Thyroid gland (tissue), 4 donors: Measurements from ENCODE around the gene PIGR. TPM values are rescaled to one million over a fixed set of nuclear protein-coding genes. Genes with fewer than 3 reads are reported as not detected.

ENCODE experiments used
- DNase-seq, 2 donors: peaks; one replicate each; pipeline ENCODE4 v3.0.0-alpha.2; 2019
- H3K27ac ChIP-seq, 3 donors: fragments of 200-600 bp; sonication (generic); 1 replicate in 2 of 3; 2 replicates in 1 of 3; pipeline ENCODE4 v1.5.1; 2016 to 2019; ENCODE audit warnings: mild to moderate bottlenecking in 1 of 3, moderate library complexity in 1 of 3
- H3K27me3 ChIP-seq: fragments of 200-600 bp; sonication (generic); one replicate; pipeline ENCODE4 v1.5.1; 2019
- H3K36me3 ChIP-seq, 2 donors: fragments of 200-600 bp; sonication (generic); one replicate each; pipeline ENCODE4 v1.5.1; 2016 to 2019
- H3K4me1 ChIP-seq, 2 donors: fragments of 200-600 bp; sonication (generic); one replicate each; pipeline ENCODE4 v1.5.1; 2017 to 2019
- H3K4me3 ChIP-seq, 3 donors: fragments of 200-600 bp; sonication (generic); replicated peaks in 1 of 3; 1 replicate in 2 of 3; 2 replicates in 1 of 3; pipeline ENCODE4 v1.5.1; 2016; ENCODE audit warnings: mild to moderate bottlenecking in 1 of 3
- H3K9me3 ChIP-seq: fragments of 200-600 bp; sonication (generic); one replicate; pipeline ENCODE4 v1.5.1; 2017
- CTCF ChIP-seq, 6 experiments: fragments of 200-600 bp in 3 of 6; fragments of 450-650 bp in 3 of 6; sonication (generic) in 3 of 6; IDR thresholded peaks; one replicate each; pipeline ENCODE4 v1.5.1; 2016 to 2019; ENCODE audit warnings: antibody characterized with exemption in 6 of 6, mild to moderate bottlenecking in 2 of 6, inconsistent platforms in 1 of 6, moderate library complexity in 1 of 6
- POLR2A ChIP-seq, 2 donors: fragments of 450-650 bp; IDR thresholded peaks; one replicate each; pipeline ENCODE4 v1.6.1; 2017; ENCODE audit warnings: antibody characterized with exemption in 2 of 2, mild to moderate bottlenecking in 2 of 2, moderate library complexity in 1 of 2
- WGBS, 2 donors: methylation state at CpG; one replicate each; pipeline ENCODE4 v1.1.5; 2017; 5-methylcytosine and 5-hydroxymethylcytosine counted together
- intact Hi-C: fragments of 100-400 bp; cut with DNase I; formaldehyde crosslinking; loops from one replicate; pipeline ENCODE4 v1.15.1; 2023
- total RNA-seq, 4 donors: library from RNA; depleted of rRNA; stranded (reverse); fragments of >200 nt; gene quantifications; one replicate each; pipeline ENCODE4 v1.2.3, GENCODE V29; 2016

Gene PIGR
- total RNA-seq, 4 donors from 2014 or later = 0.11 to 1.2 (median 0.75) TPM; not detected in 1

GRCh38 chr1:206939131-206939530, 7.1 kb downstream of the PIGR start:
- Histone ChIP-seq H3K27ac (no peak overlapping the region), H3K4me1 (no peaks in the 10 kb centered on the region), H3K4me3 (no peak overlapping the region), H3K9me3 (no peaks in the 10 kb centered on the region), H3K27me3 (no peaks in the 10 kb centered on the region), H3K36me3 (no peaks in the 10 kb centered on the region)
- intact Hi-C loops = loop anchor here (5.0 kb wide), 1 partner anchor 38 kb away; no protein-coding TSS in a partner anchor
- TF ChIP-seq CTCF (IDR thresholded peaks at IDR 0.05) (no peak), POLR2A (IDR thresholded peaks at IDR 0.05) (no peak)
- 94 to 95% methylated on average over 9 to 11 of the region's 13 CpGs for WGBS, 2 donors
- DNase-seq = no peak

GRCh38 chr1:206937425-206937824, 8.8 kb downstream of the PIGR start:
- H3K9me3 ChIP-seq = no peaks in the 10 kb centered on the region
- no peak for DNase-seq
- no peaks in the 10 kb centered on the region for H3K4me1 ChIP-seq
- 89 to 90% methylated on average over 5 to 6 of the region's 6 CpGs for WGBS, 2 donors
- H3K4me3 ChIP-seq = no peak overlapping the region
- no peak for TF ChIP-seq CTCF (IDR thresholded peaks at IDR 0.05)
- no peak for TF ChIP-seq POLR2A (IDR thresholded peaks at IDR 0.05)
- intact Hi-C loops = loop anchor here (5.0 kb wide), 1 partner anchor 40 kb away; no protein-coding TSS in a partner anchor
- no peak overlapping the region for H3K27ac ChIP-seq
- H3K27me3 ChIP-seq = no peaks in the 10 kb centered on the region
- H3K36me3 ChIP-seq = no peaks in the 10 kb centered on the region

- Histone ChIP-seq H3K4me3 (no peak overlapping the region), H3K27ac (no peak overlapping the region), H3K9me3 (no peaks in the 10 kb centered on the region), H3K27me3 (no peaks in the 10 kb centered on the region), H3K36me3 (no peaks in the 10 kb centered on the region), H3K4me1 (no peaks in the 10 kb centered on the region)
- intact Hi-C loops = loop anchor here (5.0 kb wide), 1 partner anchor 42 kb away; no protein-coding TSS in a partner anchor
- TF ChIP-seq POLR2A (IDR thresholded peaks at IDR 0.05) (no peak), CTCF (IDR thresholded peaks at IDR 0.05) (peak in 5 of 6 experiments; percentile 40 to 61 (median 49))
- 51 to 65% methylated on average over 16 to 18 of the region's 19 CpGs for WGBS, 2 donors
- DNase-seq = peak; percentile 54 to 57
Measured at GRCh38 chr1:206935491-206936067, 10.7 kb downstream of the PIGR start.

- no peaks in the 10 kb centered on the region for H3K4me1 ChIP-seq
- TF ChIP-seq CTCF (IDR thresholded peaks at IDR 0.05) (peak in 3 of 6 experiments; percentile 19 to 50 (median 29)), POLR2A (IDR thresholded peaks at IDR 0.05) (no peak)
- H3K4me3 ChIP-seq = no peak overlapping the region
- no peaks in the 10 kb centered on the region for H3K36me3 ChIP-seq
- H3K27ac ChIP-seq = no peak overlapping the region
- H3K27me3 ChIP-seq = no peaks in the 10 kb centered on the region
- 64 to 71% methylated on average over 6 to 8 of the region's 8 CpGs for WGBS, 2 donors
- DNase-seq = peak; percentile 20 to 26
- intact Hi-C loops = no loop called here
- no peaks in the 10 kb centered on the region for H3K9me3 ChIP-seq
Measured at GRCh38 chr1:206933333-206933945, 12.8 kb downstream of the PIGR start.

- no peak for TF ChIP-seq CTCF (IDR thresholded peaks at IDR 0.05)
- no peak for TF ChIP-seq POLR2A (IDR thresholded peaks at IDR 0.05)
- no peak overlapping the region for H3K27ac ChIP-seq
- no peaks in the 10 kb centered on the region for H3K36me3 ChIP-seq
- intact Hi-C loops = no loop called here
- no peaks in the 10 kb centered on the region for H3K27me3 ChIP-seq
- H3K4me1 ChIP-seq = no peaks in the 10 kb centered on the region
- no peak overlapping the region for H3K4me3 ChIP-seq
- H3K9me3 ChIP-seq = no peaks in the 10 kb centered on the region
- 69 to 70% methylated on average over 8 of the region's 8 CpGs for WGBS, 2 donors
- DNase-seq = no peak
Measured at GRCh38 chr1:206932177-206932576, 14.1 kb downstream of the PIGR start.
